Head of caudate nucleus (tissue), 42 donors: ENCODE data around the gene UGT1A3.
A peak's percentile ranks its signal among the peaks of the same experiment; 100 is the strongest.
"Not testable (repeated sequence)": the region's sequence is repeated elsewhere in the genome, so short reads cannot be mapped to it uniquely, and the experiment has no call there.

ENCODE experiments used
- DNase-seq, 42 donors: peaks; one replicate each; pipeline versions ENCODE4 v3.0.0 to v3.0.0-alpha.2; 2020 to 2021; ENCODE audit warnings: mixed read lengths in 7 of 42
- intact Hi-C: fragments of 100-400 bp; cut with DNase I; formaldehyde crosslinking; loops from one replicate; pipeline ENCODE4 v1.15.0; 2022

The UGT1A3 gene

DNA sequence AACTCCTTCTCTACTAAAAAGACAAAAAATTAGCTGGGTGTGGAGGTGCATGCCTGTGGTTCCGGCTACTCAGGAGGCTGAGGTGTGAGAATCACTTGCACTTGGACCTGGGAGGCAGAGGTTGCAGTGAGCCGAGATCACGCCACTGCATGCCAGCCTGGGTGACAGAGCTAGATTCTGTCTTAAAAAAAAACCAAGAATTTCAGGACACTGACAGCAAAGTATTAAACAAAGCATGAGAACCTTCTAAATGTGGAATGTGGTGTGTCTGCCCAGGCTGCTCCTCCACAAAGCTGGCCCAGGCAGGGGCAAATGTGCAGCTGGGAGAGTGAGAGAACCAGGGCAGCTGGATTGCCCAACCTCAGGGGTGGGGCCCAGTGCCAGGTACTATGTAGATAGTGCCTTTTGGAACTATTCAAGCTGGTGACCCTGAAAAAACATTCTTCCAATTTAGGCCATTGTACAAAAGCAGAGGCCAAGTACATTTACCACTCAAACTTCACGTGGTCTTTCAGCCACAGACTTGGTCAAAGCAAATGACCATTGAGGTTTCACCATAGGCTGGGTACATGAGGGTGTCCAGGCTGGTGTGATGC is 22.8 kb upstream of the UGT1A3 start:
- intact Hi-C loops: no loop called here
- no peak for DNase-seq

DNA sequence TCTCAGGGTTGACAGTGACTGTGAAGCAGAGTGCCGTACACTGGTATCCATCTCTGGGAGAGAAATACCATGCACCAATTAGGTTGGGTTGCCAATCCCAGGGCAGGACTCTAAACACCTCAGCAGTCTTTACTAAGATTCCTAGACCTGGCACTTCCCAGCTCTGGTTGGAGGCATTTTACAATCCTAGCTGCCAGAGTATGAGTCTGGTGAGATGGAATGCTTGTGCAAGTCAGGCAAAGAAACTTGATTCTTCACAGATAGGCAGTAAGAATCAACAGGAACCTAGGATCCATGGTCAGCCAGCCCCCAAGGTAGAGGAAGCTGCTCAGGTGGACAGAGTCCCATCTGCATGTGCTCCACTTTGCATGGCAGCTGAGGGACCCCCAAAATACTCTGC is 22.1 kb upstream of the UGT1A3 start:
- intact Hi-C loops: no loop called here
- no peak for DNase-seq

DNA sequence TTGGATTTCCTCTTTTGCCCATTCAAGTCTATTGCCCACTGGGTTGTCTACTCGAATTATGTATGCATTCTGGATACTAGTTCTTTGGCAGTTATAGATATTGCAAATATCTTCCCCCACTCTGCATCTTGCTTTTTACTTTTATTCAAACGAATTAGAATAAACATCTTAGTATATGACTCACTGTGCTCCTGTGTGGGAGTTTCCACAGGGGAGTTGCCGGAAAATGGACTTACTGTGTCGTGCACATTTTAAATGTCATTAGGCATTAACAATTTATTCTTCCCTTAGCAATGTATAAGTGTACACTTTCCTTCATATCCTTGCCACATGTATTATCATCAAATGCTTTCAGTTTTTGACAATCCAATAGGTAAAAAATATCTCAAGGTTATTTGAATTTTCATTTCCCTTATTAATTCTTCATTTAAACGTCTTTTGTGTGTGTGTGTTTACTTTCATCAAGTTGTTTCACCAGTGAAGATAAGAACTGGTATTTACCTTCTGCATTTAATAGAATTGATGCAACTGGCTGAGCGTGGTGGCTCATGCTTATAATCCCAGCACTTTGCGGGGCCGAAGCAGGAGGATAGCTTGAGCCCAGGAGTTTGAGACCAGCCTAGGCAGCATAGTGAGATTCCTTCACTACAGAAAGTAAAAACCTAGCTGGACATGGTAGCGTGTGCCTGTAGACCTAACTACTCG is 20.8 kb upstream of the UGT1A3 start:
- no peak for DNase-seq
- intact Hi-C loops: no loop called here

DNA sequence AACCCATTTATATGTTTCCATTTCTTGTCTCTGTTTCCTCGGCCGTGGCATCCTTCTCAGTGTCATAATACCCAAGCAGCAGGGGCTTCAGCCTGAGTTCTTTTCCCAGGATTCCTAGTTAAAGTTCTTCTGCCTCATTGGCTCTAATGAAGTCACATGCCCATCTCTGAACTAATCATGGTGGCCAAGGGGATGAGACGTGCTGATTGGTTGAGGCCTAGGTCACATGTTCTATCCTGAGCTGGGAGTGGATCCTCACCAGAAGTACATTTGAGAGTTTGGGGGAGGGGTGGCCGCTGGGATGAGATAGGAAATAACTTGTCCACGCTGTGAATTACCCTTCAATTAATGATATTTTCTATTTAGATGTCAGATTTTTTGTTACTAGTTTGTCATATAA is 19.9 kb upstream of the UGT1A3 start:
- intact Hi-C loops: no loop called here
- DNase-seq: no peak

DNA sequence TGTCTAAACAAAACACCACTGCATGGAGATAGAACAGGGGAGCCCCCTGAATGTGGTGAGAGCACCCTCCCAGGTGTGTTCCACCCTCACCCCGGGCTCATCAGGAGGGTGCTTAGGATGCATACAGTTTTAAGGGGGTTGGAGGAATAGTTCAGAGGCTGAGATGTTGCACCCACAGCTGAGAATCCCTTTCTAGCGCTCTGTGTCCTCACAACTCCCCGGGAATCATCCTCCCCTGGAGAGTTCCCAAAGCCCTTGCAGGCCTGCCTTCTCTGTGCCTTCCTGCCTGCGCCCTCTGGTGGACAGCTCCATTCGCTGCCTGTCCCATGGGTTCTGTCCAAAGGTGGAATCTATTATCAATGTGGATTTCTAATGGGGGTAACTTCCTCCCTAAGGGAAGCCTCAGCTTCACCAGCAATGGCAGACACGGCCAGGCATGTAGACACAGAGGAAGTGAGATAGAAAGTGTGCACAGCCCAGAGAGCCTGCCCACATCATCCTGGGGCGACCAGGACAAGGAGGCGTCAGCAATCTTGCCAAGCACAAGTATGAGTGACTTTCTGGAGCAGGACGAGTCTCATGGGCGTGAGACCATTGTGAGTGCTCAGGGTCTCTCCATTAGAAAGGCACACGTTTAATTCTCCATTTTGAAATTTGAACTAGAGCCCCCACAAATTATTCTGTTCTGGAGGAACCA is 17.4 kb upstream of the UGT1A3 start:
- intact Hi-C loops: loop anchor here (5.0 kb wide), 1 partner anchor 264 kb away; no protein-coding TSS in a partner anchor
- peak; percentile 64 to 94 (median 84) for DNase-seq

DNA sequence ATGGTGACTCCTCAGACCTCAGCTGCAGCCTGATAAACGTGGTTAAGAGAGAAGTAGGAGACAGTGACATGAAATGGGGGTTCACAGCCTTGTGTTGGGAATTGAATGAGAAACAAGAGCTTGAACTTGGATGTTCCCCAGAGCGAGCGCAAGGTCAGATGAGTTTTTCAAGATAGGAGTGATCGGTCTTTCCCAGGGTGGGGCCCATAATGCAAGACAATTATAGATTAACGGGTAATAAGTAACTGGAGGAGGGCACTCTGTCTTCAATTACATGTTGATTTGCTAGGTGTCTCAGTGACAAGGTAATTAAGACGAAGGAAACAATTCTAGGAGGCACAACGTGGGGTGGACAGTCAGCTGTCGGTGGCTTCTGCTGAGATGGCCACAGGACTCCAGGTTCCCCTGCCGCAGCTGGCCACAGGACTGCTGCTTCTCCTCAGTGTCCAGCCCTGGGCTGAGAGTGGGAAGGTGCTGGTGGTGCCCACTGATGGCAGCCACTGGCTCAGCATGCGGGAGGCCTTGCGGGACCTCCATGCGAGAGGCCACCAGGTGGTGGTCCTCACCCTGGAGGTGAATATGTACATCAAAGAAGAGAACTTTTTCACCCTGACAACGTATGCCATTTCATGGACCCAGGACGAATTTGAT is 16.1 kb upstream of the UGT1A3 start, which contains the start of gene UGT1A5:
TSS of gene UGT1A5 (plus strand) at position 297 of the 651 bp plus-strand sequence. CDS start at position 382, 85 bp downstream.
- DNase-seq: no peak
- intact Hi-C loops: loop anchor here (5.0 kb wide), 1 partner anchor 265 kb away; no protein-coding TSS in a partner anchor

DNA sequence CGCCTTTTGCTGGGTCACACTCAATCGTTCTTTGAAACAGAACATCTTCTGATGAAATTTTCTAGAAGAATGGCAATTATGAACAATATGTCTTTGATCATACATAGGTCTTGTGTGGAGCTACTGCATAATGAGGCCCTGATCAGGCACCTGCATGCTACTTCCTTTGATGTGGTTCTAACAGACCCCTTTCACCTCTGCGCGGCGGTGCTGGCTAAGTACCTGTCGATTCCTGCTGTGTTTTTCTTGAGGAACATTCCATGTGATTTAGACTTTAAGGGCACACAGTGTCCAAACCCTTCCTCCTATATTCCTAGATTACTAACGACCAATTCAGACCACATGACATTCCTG is 15.6 kb upstream of the UGT1A3 start:
- intact Hi-C loops: loop anchor here (5.0 kb wide), 1 partner anchor 266 kb away; no protein-coding TSS in a partner anchor
- no peak for DNase-seq

DNA sequence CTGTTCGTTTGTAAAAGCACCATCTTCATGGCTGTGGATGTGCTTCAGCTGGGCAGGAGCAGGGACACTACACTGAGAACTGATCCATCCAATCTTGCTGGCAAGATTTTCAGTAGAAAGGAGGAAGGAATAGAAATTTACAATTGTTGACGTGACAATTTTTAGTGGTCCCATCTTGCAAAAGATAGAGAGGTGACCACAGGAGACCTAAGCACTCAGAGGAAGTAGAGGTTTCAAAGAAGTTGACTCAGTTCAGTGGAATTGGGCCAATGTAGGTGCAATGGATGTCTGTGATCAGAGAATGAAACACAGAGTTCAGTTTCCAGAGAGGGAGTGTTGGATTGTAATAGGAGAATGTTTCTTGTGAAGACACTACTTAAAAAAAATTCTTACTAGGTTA is 14.7 kb upstream of the UGT1A3 start:
- no peak for DNase-seq
- intact Hi-C loops: loop anchor here (5.0 kb wide), 1 partner anchor 267 kb away; no protein-coding TSS in a partner anchor

DNA sequence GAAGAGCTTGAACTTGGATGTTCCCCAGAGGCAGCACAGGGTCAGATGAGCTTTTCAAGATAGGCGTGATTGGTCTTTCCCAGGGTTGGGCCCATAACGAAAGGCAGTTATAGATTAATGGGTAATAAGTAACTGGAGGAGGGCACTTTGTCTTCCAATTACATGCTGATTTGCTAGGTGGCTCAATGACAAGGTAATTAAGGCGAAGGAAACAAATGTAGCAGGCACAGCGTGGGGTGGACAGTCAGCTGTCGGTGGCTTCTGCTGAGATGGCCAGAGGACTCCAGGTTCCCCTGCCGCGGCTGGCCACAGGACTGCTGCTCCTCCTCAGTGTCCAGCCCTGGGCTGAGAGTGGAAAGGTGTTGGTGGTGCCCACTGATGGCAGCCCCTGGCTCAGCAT is 10.3 kb upstream of the UGT1A3 start, which contains the start of gene UGT1A4:
TSS of gene UGT1A4 (plus strand) at position 185 of the 400 bp plus-strand sequence. CDS start at position 270, 85 bp downstream.
- intact Hi-C loops: no loop called here
- no peak for DNase-seq

DNA sequence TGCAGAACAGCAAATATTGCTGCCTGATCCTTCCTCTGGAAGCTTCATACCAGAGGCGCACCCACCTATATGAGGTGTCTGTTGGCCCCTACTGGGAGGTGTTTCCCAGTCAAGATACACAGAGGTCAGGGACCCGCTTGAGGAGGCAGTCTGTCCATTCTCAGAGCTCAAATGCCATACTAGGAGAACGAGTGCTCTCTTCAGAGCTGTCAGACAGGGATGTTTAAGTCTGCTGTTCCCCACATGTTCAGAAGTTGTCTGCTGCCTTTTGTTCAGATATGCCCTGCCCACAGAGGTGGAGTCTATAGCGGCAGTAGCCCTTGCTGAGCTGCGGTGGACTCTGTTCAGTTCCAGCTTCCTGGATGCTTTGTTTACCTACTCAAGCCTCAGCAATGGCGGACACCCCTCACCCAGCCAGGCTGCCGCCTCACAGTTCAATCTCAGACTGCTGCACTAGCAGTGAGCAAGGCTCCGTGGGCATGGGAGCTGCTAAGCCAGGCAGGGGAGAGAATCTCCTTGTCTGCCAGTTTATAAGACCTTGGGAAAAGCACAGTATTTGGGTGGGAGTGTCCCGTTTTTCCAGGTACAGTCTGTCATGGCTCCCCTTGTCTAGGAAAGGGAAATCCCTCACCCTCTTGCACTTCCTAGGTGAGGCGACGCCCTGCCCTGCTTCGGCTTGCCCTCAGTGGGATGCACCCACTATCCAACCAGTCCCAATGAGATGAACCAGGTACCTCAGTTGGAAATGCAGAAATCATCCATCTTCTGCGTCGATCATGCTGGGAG is 8.2 kb downstream of the UGT1A3 start:
- intact Hi-C loops, DNase-seq: not testable (repeated sequence)

DNA sequence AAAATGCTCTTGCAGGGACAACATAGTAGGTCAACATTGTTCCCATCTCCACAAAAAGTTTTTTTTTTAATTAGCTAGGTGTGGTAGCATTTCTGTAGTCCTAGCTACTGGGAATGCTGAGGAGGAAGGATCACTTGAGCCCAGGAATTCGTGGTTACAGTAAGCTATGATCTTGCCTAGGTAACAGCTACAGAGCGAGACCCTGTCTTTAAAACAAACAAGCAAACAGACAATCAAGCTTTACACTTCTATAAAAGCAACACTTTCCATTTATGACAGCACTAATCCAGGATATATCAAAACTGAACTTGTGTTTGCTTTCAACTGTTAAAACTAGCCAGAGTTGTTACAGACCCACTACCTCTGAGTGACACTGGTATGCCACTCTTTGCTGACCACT is 12.0 kb downstream of the UGT1A3 start:
- intact Hi-C loops: no loop called here
- DNase-seq: no peak

DNA sequence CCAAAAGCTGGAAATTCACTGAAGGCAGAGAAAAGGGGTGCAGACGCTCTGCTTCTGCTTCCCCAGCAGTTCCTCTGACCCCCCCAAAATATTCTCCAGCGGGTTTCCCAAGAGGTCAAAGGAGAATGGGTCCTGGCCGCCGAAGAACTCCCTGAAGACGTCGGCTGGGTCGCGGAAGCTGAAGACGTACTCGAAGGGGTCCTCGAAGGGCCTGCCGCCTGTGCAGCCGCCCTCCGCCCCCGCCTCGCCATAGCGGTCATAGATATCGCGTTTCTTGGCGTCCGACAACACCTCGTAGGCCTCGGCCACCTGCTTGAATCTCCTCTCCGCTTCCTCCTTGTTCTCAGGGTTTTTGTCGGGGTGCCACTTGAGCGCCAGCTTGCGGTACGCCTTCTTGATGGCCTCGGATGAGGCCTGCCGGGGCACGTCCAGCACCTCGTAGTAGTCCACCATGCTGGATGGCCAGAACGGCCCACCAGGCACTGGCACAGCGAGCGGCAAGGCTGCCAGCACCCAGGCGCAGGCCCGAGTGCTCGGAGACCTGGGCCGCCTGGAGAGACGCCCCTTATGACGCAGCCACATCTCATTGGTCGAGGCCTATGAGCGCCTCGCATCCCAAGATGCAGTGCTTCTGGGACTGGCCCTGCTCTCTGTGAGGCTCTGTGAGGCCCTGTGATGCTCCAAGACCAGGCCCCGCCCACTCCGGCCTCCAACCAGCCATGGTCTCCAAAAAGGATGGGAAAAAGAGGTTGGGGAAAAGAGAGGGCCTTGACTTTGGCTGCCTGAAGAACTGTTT is 14.8 kb downstream of the UGT1A3 start:
- intact Hi-C loops: no loop called here

DNA sequence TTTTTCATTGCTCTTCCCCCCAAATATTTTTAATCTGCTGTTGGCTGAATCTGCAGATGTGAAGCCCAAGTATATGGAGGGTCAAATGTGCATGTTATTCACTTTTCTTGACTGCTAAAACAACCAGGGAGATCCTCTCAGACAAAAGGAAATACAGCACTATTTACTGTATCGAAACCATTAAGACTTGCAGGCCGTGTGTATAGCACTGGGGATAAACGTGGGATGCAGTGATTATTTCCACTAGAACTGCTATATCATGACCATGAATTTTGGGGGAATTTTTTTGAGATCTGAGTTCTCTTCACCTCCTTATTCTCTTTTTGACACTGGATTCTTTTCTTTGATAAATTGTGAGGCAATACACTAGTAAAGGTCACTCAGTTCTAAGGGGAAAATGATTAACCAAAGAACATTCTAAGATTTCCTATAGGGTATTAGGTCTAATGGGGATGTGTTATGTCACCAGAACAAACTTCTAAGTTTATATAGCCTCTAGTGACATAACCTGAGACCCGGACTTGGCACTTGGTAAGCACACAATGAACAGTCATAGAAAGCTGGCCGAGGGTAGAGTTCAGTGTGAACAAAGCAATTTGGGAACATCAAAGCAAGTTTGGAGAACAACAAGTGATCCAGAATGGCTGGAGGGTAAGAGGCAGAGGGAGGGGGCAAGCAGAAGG is 16.4 kb downstream of the UGT1A3 start:
- no peak for DNase-seq
- intact Hi-C loops: no loop called here

More for the DNA sequence above, 14.8 kb downstream of the UGT1A3 start:
- no peak for DNase-seq

DNA sequence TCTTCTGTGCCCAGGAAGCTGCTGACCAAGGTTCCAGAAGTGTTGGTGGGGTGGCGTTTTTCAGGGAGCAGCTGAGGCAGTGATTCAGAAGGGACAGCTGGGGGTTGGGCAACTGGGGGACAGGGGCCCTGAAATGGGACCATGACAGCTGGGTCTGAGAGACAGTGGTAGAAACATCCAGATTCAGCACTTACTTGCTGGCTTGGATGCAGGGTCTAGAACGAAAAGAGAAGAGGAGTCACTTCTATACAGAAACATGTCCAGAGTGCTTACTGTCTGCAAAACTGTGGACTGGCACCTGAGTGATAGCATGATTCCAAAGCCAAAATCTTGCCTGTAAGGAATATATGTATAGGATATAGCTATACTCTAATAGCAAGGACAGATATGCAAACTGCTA is 17.0 kb downstream of the UGT1A3 start:
- DNase-seq, intact Hi-C loops: not testable (repeated sequence)

DNA sequence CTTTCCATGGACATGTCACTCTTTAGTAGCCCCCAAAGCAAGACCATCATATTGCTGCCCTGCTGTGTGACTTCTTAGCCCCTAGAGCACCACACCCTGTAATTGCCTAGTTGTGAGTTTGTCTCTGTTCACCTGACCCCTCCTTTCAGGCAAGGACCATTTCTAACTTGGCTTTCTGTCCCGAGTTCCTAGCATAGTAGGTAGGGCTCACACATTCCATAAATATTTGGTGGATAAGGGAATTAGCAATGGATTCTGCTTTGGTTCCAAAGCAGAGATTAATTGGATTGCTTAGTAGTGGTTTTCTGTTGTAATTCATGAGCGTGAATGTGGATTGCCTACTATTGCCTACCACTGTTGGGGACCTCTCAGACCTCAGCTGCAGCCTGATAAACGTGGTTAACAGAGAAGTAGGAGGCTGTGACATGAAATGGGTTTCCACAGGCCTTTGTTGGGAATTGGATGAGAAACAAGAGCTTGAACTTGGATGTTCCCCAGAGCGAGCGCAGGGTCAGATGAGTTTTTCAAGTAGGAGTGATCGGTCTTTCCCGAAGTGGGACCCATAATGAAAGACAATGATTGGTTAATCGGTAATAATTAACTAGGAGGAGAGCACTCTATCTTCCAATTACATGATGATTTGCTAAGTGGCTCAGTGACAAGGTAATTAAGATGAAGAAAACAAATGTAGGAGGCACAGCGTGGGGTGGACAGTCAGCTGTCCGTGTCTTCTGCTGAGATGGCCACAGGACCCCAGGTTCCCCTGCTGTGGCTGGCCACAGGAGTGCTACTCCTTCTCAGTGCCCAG is 17.8 kb downstream of the UGT1A3 start:
- intact Hi-C loops: no loop called here
- DNase-seq: no peak

DNA sequence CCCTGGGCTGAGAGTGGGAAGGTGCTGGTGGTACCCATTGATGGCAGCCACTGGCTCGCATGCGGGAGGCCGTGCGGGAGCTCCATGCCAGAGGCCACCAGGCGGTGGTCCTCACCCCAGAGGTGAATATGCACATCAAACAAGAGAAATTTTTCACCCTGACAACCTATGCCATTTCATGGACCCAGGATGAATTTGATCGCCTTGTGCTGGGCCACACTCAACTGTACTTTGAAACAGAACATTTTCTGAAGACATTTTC is 18.4 kb downstream of the UGT1A3 start:
- intact Hi-C loops: no loop called here

DNA sequence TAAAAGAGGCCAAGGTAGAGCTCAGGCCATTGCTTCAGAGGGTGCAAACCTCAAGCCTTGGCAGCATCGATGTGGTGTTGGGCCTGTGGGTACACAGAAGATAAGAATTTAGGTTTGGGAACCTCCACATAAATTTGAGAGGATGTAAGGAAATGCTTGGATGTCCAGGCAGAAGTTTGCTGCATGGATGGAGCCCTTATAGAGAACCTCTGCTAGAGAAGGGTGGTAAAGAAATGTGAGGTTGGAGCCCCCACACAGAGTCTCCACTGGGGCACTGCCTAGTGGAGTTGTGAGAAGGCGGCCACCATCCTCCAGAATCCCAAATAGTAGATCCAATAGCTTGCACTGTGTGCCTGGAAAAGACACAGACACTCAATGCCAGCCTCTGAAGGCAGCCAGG is 21.8 kb downstream of the UGT1A3 start:
- DNase-seq, intact Hi-C loops: not testable (repeated sequence)

More for the DNA sequence above, 18.4 kb downstream of the UGT1A3 start:
- DNase-seq: no peak
